ENCODE measurements around the gene OR1F1. TPM values are rescaled to one million over a fixed set of nuclear protein-coding genes. Genes with fewer than 3 reads are reported as not detected.
A peak's percentile ranks its signal among the peaks of the same experiment; 100 is the strongest.
"Not testable (repeated sequence)": the region's sequence is repeated elsewhere in the genome, so short reads cannot be mapped to it uniquely, and the experiment has no call there.

Gene OR1F1
- total RNA-seq, 2 donors from 2014 or later = 0.37 TPM; not detected in 1

GRCh38 chr16:3175157-3176093 lies 12.6 kb upstream of the OR1F1 start:
- Mint-ChIP-seq H3K4me1 (peaks cover 24% of the 10 kb centered on the region), H3K27me3 (peaks cover 42% of the 10 kb centered on the region), H3K9me3 (no peaks in the 10 kb centered on the region), H3K4me3 (peak overlapping the region; percentile 16), H3K36me3 (ENCODE audit: low read depth) (peaks cover 14% of the 10 kb centered on the region), H3K27ac (no peak overlapping the region)
- no peak for ATAC-seq (replicated peaks)

GRCh38 chr16:3179651-3180050 lies 8.4 kb upstream of the OR1F1 start:
- no peaks in the 10 kb centered on the region for H3K9me3 Mint-ChIP-seq
- no peak overlapping the region for H3K27ac Mint-ChIP-seq
- H3K4me3 Mint-ChIP-seq = no peak overlapping the region
- no peak for ATAC-seq (replicated peaks)
- H3K27me3 Mint-ChIP-seq = peaks cover 63% of the 10 kb centered on the region
- peaks cover 11% of the 10 kb centered on the region for H3K4me1 Mint-ChIP-seq
- H3K36me3 Mint-ChIP-seq (ENCODE audit: low read depth) = peaks cover 23% of the 10 kb centered on the region

GRCh38 chr16:3180445-3180878 lies 7.5 kb upstream of the OR1F1 start:
- no peak overlapping the region for H3K27ac Mint-ChIP-seq
- H3K36me3 Mint-ChIP-seq (ENCODE audit: low read depth) = peaks cover 23% of the 10 kb centered on the region
- H3K9me3 Mint-ChIP-seq = no peaks in the 10 kb centered on the region
- ATAC-seq (replicated peaks) = no peak
- H3K27me3 Mint-ChIP-seq = peaks cover 64% of the 10 kb centered on the region
- no peak overlapping the region for H3K4me3 Mint-ChIP-seq
- peaks cover 11% of the 10 kb centered on the region for H3K4me1 Mint-ChIP-seq

- H3K9me3 Mint-ChIP-seq; ATAC-seq (replicated peaks): not testable (repeated sequence)
- Mint-ChIP-seq H3K4me1 (peaks cover 11% of the 10 kb centered on the region), H3K27me3 (peaks cover 63% of the 10 kb centered on the region), H3K4me3 (peak overlapping the region; percentile 75), H3K27ac (peak overlapping the region; percentile 93), H3K36me3 (ENCODE audit: low read depth) (peaks cover 23% of the 10 kb centered on the region)
These were observed 5.8 kb upstream of the OR1F1 start for GRCh38 chr16:3182293-3182607.

GRCh38 chr16:3182608-3183444 lies 5.2 kb upstream of the OR1F1 start:
- no peaks in the 10 kb centered on the region for H3K9me3 Mint-ChIP-seq
- H3K27me3 Mint-ChIP-seq = peaks cover 61% of the 10 kb centered on the region
- peaks cover 26% of the 10 kb centered on the region for H3K36me3 Mint-ChIP-seq (ENCODE audit: low read depth)
- H3K27ac Mint-ChIP-seq = peak overlapping the region; percentile 93
- H3K4me3 Mint-ChIP-seq = peak overlapping the region; percentile 75
- peaks cover 16% of the 10 kb centered on the region for H3K4me1 Mint-ChIP-seq
- ATAC-seq (replicated peaks) = peak; percentile 60

GRCh38 chr16:3183445-3184139 lies 4.4 kb upstream of the OR1F1 start:
- no peaks in the 10 kb centered on the region for H3K9me3 Mint-ChIP-seq
- peaks cover 64% of the 10 kb centered on the region for H3K27me3 Mint-ChIP-seq
- H3K27ac Mint-ChIP-seq = peak overlapping the region; percentile 92
- no peak for ATAC-seq (replicated peaks)
- peaks cover 20% of the 10 kb centered on the region for H3K4me1 Mint-ChIP-seq
- H3K4me3 Mint-ChIP-seq = peak overlapping the region; percentile 75
- H3K36me3 Mint-ChIP-seq (ENCODE audit: low read depth) = peaks cover 31% of the 10 kb centered on the region

GRCh38 chr16:3186946-3187690 lies 886 bp upstream of the OR1F1 start:
- H3K9me3 Mint-ChIP-seq = no peaks in the 10 kb centered on the region
- peaks cover 26% of the 10 kb centered on the region for H3K4me1 Mint-ChIP-seq
- H3K4me3 Mint-ChIP-seq = peak overlapping the region; percentile 80
- peaks cover 54% of the 10 kb centered on the region for H3K27me3 Mint-ChIP-seq
- H3K36me3 Mint-ChIP-seq (ENCODE audit: low read depth) = peaks cover 57% of the 10 kb centered on the region
- no peak for ATAC-seq (replicated peaks)
- peak overlapping the region; percentile 97 for H3K27ac Mint-ChIP-seq

- no peak for ATAC-seq (replicated peaks)
- Mint-ChIP-seq H3K4me3 (peak overlapping the region; percentile 80), H3K27ac (no peak overlapping the region), H3K27me3 (peaks cover 45% of the 10 kb centered on the region), H3K36me3 (ENCODE audit: low read depth) (peaks cover 43% of the 10 kb centered on the region), H3K9me3 (no peaks in the 10 kb centered on the region), H3K4me1 (peaks cover 23% of the 10 kb centered on the region)
These were observed 596 bp downstream of the OR1F1 start for GRCh38 chr16:3188675-3188924.

GRCh38 chr16:3188925-3189825 lies 1.2 kb downstream of the OR1F1 start:
- ATAC-seq (replicated peaks) = peak; percentile 46
- Mint-ChIP-seq H3K9me3 (no peaks in the 10 kb centered on the region), H3K27ac (peak overlapping the region; percentile 72), H3K36me3 (ENCODE audit: low read depth) (peaks cover 37% of the 10 kb centered on the region), H3K4me1 (peaks cover 17% of the 10 kb centered on the region), H3K27me3 (peaks cover 45% of the 10 kb centered on the region), H3K4me3 (peak overlapping the region; percentile 80)

GRCh38 chr16:3189869-3190268 lies 1.9 kb downstream of the OR1F1 start:
- peak overlapping the region; percentile 80 for H3K4me3 Mint-ChIP-seq
- peak overlapping the region; percentile 72 for H3K27ac Mint-ChIP-seq
- no peak for ATAC-seq (replicated peaks)
- H3K27me3 Mint-ChIP-seq = peaks cover 49% of the 10 kb centered on the region
- H3K4me1 Mint-ChIP-seq = peaks cover 15% of the 10 kb centered on the region
- peaks cover 35% of the 10 kb centered on the region for H3K36me3 Mint-ChIP-seq (ENCODE audit: low read depth)
- H3K9me3 Mint-ChIP-seq = no peaks in the 10 kb centered on the region

GRCh38 chr16:3190949-3191353 lies 2.9 kb downstream of the OR1F1 start:
- peak overlapping the region; percentile 56 for H3K27ac Mint-ChIP-seq
- H3K4me1 Mint-ChIP-seq = peaks cover 15% of the 10 kb centered on the region
- peaks cover 45% of the 10 kb centered on the region for H3K27me3 Mint-ChIP-seq
- peaks cover 35% of the 10 kb centered on the region for H3K36me3 Mint-ChIP-seq (ENCODE audit: low read depth)
- H3K4me3 Mint-ChIP-seq = peak overlapping the region; percentile 80
- no peak for ATAC-seq (replicated peaks)
- no peaks in the 10 kb centered on the region for H3K9me3 Mint-ChIP-seq

GRCh38 chr16:3192476-3193019 lies 4.5 kb downstream of the OR1F1 start:
- H3K27me3 Mint-ChIP-seq = peaks cover 38% of the 10 kb centered on the region
- no peak for ATAC-seq (replicated peaks)

More at GRCh38 chr16:3192476-3193019, 4.5 kb downstream of the OR1F1 start:
- Mint-ChIP-seq H3K4me3 (no peak overlapping the region), H3K27ac (no peak overlapping the region), H3K4me1 (peaks cover 13% of the 10 kb centered on the region), H3K9me3 (no peaks in the 10 kb centered on the region), H3K36me3 (ENCODE audit: low read depth) (peaks cover 34% of the 10 kb centered on the region)

Measured in activated T-helper 17 cell treated with anti-CD3 and anti-CD28 coated beads, Interleukin-2, amount 50 U/mL, for 72 hours (primary cell).